Islet of Langerhans (tissue), 1 donor: ENCODE results near the gene FHAD1.
"Not testable (repeated sequence)": the region's sequence is repeated elsewhere in the genome, so short reads cannot be mapped to it uniquely, and the experiment has no call there.

Experiments
- FAIRE-seq: peaks from one replicate; lab custom pipeline; 2011; peaks lifted over from hg19 to GRCh38; lab: Jason Lieb, UNC

FHAD1 gene

GRCh38 chr1:15370781-15371520 is 123.9 kb downstream of the FHAD1 start:
- no peak for FAIRE-seq

DNA sequence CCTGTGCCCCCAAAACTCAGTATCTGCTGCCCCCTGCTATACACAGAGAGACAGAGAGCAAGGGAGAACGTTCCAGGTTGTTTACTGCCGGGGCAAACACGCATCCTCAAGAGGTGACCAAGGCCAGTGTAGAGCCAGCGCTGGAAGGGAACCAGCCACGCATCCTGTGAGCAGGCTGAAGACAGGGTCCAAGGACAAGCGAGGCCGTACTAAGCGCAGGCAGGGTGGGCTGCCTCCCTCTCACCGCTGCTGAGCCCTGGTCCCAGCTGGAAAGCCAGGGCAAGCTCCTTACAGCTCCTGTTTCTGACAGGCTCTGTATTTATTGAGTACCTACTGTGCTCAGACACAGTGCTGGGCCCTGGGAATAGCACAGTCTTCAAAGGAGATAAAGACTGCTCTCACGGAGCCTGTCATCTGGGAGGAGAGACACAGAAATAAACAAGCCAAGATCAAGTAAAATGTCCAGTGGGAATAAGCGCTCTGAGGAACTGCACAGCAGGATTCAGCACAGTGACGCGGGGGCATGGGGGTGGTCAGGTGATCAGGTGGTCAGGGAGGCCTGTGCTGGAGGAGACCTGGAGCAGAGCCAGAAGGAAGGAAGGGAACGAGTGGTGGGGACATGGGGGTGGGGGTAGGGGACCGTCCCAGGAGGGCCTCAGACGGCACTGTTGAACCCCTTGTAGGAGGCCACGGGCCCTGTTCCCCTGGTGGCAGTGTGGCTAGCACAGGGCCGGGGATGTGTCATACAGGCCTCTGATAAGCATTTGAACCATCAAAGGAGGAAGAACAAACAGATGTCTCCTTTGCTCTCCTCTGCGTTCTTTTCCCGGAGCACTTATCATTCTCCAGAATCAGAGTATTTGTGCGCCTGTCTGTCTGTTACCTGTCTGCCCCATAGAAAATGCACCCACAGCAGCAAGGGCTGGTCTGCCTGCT is 124.9 kb downstream of the FHAD1 start:
- no peak for FAIRE-seq

DNA sequence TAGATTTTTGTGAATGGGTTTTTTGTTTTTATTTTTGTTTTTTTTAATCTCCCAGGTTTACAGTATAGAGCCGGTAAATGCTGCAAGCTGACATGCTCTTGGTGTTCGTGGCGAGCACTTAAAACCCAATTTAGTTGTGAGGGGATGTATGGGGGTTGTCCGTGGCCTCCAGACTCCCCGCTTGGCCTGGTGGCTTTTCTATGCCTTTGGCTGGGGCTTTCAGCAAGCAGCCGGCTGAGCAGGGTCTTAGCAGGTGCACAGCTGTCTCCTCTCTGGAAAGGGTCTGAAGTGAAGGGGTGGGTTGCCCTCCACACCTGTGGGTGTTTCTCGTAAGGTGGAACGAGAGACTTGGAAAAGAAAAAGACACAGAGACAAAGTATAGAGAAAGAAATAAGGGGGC is 131.7 kb downstream of the FHAD1 start:
- no peak for FAIRE-seq

DNA sequence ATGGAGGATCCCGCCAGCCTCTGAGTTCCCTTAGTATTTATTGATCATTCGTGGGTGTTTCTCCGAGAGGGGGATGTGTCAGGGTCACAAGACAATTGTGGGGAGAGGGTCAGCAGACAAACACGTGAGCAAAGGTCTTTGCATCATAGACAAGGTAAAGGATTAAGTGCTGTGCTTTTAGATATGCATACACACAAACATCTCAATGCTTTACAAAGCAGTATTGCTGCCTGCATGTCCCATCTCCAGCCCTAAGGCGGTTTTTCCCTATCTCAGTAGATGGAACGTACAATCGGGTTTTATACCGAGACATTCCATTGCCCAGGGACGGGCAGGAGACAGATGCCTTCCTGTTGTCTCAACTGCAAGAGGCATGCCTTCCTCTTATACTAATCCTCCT is 132.1 kb downstream of the FHAD1 start:
- FAIRE-seq = not testable (repeated sequence)

GRCh38 chr1:15380601-15381508 is 133.8 kb downstream of the FHAD1 start:
- FAIRE-seq = no peak

- no peak for FAIRE-seq
Measured at GRCh38 chr1:15381805-15382204, 134.8 kb downstream of the FHAD1 start.

- FAIRE-seq = no peak
Measured at GRCh38 chr1:15382601-15383518, 135.8 kb downstream of the FHAD1 start.

DNA sequence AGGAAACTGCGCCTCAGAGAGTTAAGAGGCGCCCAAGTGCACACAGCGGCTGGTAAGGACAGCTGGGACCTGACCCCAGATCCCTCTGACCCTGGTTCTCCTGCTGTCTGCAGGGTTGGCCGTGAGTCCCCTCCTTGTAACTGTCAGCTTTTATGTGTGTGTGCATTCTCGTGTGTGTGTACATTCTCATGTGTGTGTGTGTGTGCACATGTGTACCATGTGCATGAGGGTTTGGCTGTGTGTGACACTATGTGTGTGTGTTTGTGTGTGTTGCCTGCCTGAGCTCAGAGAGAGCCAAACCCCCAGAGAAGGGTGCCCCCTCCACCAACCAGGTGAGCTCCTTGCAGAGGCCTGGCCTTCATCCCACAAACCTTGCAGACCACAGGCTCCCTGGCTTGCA is 136.8 kb downstream of the FHAD1 start:
- no peak for FAIRE-seq

- no peak for FAIRE-seq
Measured at GRCh38 chr1:15384301-15384901, 137.4 kb downstream of the FHAD1 start.

DNA sequence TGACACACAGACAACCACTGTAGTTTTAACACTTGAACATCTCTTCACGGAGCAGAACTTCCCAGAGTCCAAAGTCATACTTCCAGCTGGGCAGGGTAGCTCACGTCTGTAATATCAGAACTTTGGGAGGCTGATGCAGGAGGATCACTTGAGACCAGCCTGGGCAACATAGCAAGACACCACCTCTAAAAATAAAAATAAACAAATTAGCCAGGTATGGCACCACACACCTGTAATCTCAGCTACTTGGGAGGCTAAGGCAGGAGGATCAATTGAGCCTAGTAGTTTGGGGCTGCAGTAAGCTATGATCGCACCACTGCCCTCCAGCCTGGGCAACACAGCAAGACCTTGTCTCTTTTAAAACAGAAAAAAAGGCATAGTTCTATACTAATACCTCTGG is 138.4 kb downstream of the FHAD1 start:
- no peak for FAIRE-seq

DNA sequence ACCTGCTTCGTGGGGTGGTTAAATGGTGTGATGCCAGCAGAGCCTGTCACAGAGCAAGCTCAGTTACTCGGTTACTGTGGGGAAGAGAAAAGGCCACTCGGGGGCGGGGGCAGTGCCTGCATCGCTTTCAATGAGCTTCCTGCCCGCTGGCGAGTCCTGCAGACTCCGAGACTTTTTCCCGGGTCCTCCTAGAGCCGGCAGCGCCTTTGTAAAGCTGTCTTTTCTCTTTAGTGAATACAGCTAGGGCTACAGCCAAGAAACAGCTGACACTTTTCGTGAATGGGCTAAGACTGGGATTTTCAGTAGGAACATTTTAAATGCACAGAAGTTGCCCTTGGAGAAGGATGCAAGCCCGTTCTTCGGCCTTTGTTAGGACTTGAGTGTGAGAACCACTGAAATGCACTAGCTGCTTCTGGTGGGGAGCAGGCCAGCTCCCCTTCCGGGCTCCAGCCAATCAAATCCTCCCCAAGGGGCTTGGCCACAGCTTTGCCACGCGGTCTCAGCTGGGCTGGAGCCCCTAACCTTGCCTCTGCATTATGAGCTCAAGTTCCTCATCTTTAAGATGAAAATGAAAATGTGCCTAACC is 139.2 kb downstream of the FHAD1 start:
- FAIRE-seq = no peak

DNA sequence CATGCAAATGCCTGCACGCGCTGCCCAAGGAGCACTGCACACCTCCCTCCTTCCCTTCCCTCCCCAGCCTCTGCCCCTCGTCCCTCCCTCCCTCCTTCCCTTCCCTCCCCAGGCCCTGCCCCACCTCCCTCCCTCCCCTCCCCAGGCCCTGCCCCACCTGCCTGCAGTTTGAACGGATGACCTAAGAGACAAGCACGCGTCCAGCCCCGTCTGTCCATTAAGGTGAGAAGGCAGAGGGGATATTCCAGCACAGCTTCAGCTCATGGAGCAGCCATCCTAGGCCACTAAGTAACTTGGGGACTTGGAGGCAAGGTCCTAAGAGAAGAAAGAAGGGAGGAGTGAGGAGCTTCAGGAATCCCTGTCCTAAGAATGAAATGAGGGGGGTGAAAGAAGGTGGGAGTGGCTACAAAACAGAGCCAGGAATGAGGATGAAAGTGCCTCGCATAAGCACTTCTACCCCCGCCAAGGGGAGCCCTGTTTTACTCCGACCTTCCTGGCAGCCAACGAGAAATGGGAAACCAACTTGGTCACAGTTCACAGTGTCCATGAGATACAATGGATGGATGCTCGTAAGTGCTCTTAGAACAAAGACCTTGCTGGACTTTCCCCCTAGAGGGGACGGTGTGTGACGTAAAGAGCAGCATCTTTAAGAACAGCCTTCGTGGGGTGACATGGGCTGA is 141.3 kb downstream of the FHAD1 start:
- FAIRE-seq = no peak

DNA sequence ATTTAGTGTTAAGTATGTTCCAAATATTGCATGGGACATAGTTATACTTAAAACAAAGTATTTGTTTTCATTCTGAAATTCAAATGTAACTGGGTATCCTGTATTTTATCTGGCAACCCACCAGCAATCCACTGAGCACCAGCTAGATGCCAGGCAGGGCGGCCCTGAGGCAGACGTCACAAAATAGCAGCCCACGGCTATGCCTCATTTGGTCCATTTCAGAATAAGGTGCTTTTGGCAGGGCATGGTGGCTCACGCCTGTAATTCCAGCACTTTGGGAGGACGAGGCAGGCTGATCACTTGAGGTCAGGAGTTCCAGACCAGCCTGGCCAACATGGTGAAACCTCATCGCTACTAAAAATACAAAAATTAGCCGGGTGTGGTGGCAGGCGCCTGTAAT is 142.8 kb downstream of the FHAD1 start:
- FAIRE-seq = not testable (repeated sequence)

DNA sequence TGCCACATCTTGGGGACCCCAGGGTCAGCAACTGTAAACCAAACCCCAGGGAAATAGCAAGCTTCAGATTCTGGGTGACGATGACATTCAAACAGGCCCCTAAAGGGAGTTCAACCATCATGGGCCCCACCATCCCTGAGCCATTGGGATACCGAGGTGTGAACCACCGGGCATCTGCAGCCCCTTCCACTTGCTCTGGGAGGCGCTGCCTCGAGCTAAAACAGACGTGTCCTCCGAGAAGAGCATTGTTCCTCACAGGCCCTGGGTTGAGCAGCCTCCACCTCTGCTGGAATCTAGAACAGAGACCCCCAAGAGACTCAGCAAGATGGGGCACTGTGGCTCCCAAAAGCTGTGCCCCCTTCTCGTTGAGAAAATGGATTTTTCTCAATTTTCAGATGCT is 143.6 kb downstream of the FHAD1 start:
- no peak for FAIRE-seq

- FAIRE-seq = no peak
Measured at GRCh38 chr1:15391366-15391765, 144.3 kb downstream of the FHAD1 start.

DNA sequence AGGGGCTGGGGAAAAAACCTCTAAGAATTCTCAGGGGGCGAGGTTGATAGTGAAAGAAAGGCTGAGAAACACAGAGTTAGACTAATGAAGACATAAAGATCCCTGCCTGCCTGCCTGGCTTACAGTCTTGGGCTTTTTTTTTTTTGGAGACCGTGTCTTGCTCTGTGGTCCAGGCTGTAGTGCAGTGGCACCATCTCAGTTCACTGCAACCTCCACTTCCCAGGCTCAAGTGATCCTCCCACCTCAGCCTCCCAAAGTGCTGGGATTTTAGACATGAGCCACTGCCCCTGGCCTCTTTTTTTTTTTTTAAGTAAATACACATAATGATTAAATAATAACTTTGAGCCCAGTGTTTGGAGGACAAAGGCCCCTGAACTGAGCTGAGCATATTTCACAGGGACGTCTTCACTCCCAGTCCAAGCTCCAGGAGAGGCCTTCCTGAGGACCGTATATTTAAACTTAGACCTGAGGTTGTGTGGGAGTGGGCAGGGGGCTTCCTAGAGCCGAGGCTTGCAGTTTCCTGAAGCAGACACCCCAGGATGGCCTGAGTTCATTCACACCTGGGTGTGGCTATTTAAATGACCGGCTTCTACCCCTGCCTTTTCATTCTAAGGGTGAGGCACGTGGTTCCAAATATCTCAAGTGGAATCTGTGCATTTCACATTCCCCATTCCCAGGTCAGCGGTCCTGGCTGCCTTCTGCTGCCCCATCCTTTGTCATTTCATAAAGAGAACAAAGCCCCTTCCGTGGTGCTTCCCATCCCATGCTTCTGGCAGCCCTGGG is 146.6 kb downstream of the FHAD1 start:
- FAIRE-seq = no peak

DNA sequence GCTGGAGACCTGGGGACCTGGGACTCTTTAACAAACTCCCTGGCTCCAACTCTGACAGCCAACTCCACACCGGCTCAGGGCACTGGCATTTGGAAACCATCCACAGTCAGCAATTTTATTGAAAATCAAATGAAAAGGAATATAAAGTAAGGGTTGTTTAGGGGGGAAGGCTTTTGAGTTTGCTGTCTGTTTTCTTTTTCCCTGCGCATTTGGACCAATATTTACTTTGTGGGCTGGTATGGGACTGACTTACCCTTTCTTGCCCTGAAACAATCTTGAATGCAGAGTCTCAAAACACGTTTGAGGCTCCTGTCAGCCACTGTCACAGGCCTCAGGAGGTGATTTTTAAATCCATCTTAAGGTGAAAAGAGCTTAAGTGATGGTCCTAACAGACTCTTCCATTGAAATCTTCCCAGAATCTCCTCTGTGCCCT is 147.3 kb downstream of the FHAD1 start:
- FAIRE-seq = no peak

DNA sequence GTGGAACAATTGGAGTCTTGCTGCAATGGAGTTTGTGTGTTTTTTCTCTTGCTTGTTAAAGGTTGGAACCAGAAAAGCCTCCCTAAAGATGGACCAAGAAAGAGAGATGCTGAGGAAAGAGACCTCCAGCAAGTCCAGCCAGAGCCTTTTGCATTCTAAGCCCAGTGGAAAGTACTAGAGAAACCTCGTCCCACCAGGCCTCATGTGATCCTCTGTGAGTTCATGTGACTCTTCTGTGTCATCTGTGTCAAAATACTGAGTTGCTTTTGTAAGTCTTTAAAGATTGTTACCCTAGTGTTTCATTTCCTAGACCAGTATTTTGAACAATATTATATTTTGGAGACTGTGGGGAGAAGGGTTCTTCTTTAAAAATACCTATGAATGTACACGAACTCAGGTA is 150.2 kb downstream of the FHAD1 start:
- FAIRE-seq = no peak

GRCh38 chr1:15399710-15400109 is 152.7 kb downstream of the FHAD1 start:
- no peak for FAIRE-seq
